Measurements from ENCODE around the gene ARHGEF10L. TPM values are rescaled to one million over a fixed set of nuclear protein-coding genes. Genes with fewer than 3 reads are reported as not detected.

The ARHGEF10L gene
- total RNA-seq, 1 donor from 2014 or later, result 89.8 TPM

DNA sequence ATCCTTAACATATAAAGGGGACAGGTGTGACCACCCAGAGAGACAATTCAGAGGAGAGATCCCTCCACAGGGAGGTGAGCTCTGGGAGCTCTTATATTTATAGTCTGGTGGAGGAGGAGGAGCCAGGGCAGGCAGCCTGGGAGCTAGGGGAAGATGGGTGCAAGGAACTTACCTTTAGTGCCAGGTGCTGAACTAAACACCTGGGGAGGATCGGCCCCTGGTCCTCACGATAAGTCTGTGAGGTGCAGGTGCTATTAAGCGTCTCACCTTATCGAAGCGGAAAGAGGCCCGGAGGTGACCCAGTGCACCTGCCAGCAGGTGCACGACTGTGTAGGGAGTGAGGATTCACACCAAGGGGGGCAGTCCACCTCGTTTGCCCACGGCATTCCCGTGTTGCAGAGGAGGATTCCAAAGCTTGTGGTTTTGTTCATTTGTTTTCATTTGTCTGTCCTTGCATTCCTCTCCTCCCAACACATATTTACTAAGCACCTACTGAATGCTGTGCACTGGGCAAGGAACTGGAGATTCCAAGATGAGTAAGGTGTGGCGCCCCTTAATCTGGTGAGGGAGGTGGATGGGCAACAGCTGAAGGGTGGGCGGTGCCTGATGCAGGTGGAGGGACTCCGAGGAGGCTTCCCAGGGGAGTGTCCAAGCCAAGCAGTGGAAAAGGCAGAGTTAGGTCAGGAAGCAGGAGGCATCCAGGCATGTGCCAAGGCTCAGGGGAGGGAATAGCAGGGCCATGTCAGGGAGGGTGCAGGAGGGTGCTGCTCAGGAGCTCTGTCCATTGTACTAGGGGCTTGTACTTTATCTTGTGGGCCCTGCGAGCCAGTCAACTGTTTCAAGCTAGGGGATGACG is 11.5 kb downstream of the ARHGEF10L start:
- no peak for DNase-seq
- H3K27me3 Mint-ChIP-seq (ENCODE audit: unreplicated experiment), result peaks cover 12% of the 10 kb centered on the region
- TF ChIP-seq, protein P1, sequence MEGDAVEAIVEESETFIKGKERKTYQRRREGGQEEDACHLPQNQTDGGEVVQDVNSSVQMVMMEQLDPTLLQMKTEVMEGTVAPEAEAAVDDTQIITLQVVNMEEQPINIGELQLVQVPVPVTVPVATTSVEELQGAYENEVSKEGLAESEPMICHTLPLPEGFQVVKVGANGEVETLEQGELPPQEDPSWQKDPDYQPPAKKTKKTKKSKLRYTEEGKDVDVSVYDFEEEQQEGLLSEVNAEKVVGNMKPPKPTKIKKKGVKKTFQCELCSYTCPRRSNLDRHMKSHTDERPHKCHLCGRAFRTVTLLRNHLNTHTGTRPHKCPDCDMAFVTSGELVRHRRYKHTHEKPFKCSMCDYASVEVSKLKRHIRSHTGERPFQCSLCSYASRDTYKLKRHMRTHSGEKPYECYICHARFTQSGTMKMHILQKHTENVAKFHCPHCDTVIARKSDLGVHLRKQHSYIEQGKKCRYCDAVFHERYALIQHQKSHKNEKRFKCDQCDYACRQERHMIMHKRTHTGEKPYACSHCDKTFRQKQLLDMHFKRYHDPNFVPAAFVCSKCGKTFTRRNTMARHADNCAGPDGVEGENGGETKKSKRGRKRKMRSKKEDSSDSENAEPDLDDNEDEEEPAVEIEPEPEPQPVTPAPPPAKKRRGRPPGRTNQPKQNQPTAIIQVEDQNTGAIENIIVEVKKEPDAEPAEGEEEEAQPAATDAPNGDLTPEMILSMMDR (IDR thresholded peaks at IDR 0.05; ENCODE audit: partially characterized antibody, unreplicated experiment), result no peak
- peak overlapping the region; percentile 66 for H3K4me3 Mint-ChIP-seq (ENCODE audit: unreplicated experiment)
- peak overlapping the region; percentile 41 for H3K27ac Mint-ChIP-seq (ENCODE audit: unreplicated experiment)
- H3K36me3 Mint-ChIP-seq (ENCODE audit: unreplicated experiment), result no peaks in the 10 kb centered on the region
- H3K9me3 Mint-ChIP-seq (ENCODE audit: unreplicated experiment), result peaks cover 2% of the 10 kb centered on the region
- peaks cover 39% of the 10 kb centered on the region for H3K4me1 Mint-ChIP-seq (ENCODE audit: low read depth, unreplicated experiment)

DNA sequence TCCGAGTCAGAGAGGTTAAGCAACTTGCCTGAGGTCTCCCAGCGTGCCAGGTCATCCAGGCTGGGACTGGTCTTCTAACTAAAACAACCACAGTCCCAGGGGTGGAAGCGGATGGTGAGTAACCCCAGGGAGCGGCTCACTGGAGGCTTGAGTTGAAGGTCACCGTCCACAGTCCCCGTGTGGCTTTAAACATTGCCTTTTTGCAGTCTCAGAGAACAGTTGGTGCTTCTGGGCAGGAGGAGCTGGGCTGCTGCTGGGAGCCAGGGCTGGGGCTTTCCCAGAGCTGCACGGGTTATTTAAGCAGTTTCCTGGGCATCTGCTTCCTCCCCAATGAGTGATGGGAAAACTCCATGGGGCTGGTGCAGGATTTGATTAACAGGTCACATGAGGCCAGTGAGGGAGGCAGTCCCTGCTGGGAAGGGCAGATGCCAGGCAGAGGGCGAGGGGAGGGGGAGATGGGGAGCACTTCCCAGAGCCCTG is 12.3 kb downstream of the ARHGEF10L start:
- Mint-ChIP-seq H3K4me1 (ENCODE audit: low read depth, unreplicated experiment) (peaks cover 32% of the 10 kb centered on the region), H3K27ac (ENCODE audit: unreplicated experiment) (peak overlapping the region; percentile 41), H3K9me3 (ENCODE audit: unreplicated experiment) (peaks cover 5% of the 10 kb centered on the region), H3K36me3 (ENCODE audit: unreplicated experiment) (no peaks in the 10 kb centered on the region), H3K27me3 (ENCODE audit: unreplicated experiment) (peaks cover 12% of the 10 kb centered on the region), H3K4me3 (ENCODE audit: unreplicated experiment) (peak overlapping the region; percentile 66)
- DNase-seq, result peak; percentile 47
- TF ChIP-seq, protein P1 (IDR thresholded peaks at IDR 0.05; ENCODE audit: partially characterized antibody, unreplicated experiment), result no peak

DNA sequence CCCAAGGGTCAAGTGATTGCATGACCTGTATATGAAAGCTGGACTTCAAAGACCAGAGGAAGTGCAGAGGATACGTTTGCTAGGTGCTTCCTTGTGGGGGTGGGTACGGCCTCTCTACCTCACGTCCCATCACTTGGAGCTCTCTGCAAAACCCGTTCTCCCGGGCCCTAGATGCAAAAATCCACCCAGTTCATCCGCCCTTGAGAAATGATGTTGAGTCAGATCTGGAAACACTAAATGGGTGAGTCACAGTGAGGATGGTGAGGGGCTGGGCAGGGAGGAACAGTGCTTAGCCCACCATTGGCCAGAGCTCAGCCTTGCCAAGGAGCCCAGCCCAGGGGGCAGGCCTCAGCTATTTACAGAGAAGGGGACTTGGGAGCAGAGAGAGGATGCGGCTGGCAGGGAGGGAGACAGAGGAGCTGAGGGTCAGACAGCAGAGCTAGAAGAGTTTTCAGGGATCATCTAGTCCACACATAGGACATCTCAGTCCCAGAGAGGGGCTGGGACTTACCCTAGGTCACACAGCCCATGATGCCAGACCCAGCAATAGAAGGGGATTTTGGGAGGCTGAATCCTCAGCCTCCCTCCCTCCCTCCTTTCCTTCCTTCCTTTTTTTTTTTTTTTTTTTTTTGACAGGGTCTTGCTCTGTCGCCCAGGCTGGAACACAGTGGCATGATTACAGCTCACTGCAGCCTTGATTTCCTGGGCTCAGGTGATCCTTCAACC is 14.6 kb downstream of the ARHGEF10L start:
- TF ChIP-seq, protein P1 (IDR thresholded peaks at IDR 0.05; ENCODE audit: partially characterized antibody, unreplicated experiment), result no peak
- peaks cover 31% of the 10 kb centered on the region for H3K4me1 Mint-ChIP-seq (ENCODE audit: low read depth, unreplicated experiment)
- H3K4me3 Mint-ChIP-seq (ENCODE audit: unreplicated experiment), result no peak overlapping the region
- H3K27me3 Mint-ChIP-seq (ENCODE audit: unreplicated experiment), result peaks cover 12% of the 10 kb centered on the region
- H3K36me3 Mint-ChIP-seq (ENCODE audit: unreplicated experiment), result no peaks in the 10 kb centered on the region
- no peak for DNase-seq
- peaks cover 5% of the 10 kb centered on the region for H3K9me3 Mint-ChIP-seq (ENCODE audit: unreplicated experiment)
- no peak overlapping the region for H3K27ac Mint-ChIP-seq (ENCODE audit: unreplicated experiment)

DNA sequence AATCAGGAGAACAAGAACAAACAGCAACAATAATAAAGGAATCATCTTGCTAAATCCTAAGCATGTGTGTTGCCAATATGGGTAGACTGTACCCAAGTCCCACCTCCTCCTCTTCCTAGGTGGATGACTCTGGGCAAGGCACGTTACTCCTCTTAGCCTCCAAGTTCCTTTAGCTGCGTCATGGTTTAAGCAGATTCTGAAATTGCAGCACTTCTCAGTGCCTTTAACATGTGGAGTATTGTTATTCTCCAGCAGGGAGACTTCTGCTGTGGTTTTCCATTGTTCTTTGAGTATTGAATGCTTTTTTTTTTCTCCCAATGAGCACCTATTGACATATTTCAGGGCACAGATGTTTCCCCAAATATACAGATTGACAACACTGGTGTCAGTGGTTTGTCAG is 15.5 kb downstream of the ARHGEF10L start:
- Mint-ChIP-seq H3K27me3 (ENCODE audit: unreplicated experiment) (peaks cover 10% of the 10 kb centered on the region), H3K36me3 (ENCODE audit: unreplicated experiment) (no peaks in the 10 kb centered on the region), H3K4me3 (ENCODE audit: unreplicated experiment) (no peak overlapping the region), H3K9me3 (ENCODE audit: unreplicated experiment) (peaks cover 2% of the 10 kb centered on the region), H3K4me1 (ENCODE audit: low read depth, unreplicated experiment) (peaks cover 29% of the 10 kb centered on the region), H3K27ac (ENCODE audit: unreplicated experiment) (no peak overlapping the region)
- TF ChIP-seq, protein P1 (IDR thresholded peaks at IDR 0.05; ENCODE audit: partially characterized antibody, unreplicated experiment), result no peak
- no peak for DNase-seq

All from glutamatergic neuron (in vitro differentiated cells).